B cell (primary cell): Measurements from ENCODE around the gene MBTPS1. TPM values are rescaled to one million over a fixed set of nuclear protein-coding genes. Genes with fewer than 3 reads are reported as not detected.
A peak's percentile ranks its signal among the peaks of the same experiment; 100 is the strongest.

Experiments
- ATAC-seq: fragments of 200-7000 bp; cut with Tn5 transposase; one replicate; pipeline ENCODE4 v1.10.0; 2021; ENCODE audit warnings: low read depth, mild to moderate bottlenecking, moderate number of reproducible peaks, moderate library complexity
- CTCF ChIA-PET: fragments of 350-600 bp; sonication (Branson Sonifier 250); formaldehyde crosslinking; loops from one replicate; lab custom pipeline; 2021; ENCODE audit warnings: antibody characterized with exemption, inconsistent platforms; lab: Charles Lee
- POLR2A ChIA-PET: fragments of 350-600 bp; sonication (Branson Sonifier 250); formaldehyde crosslinking; loops from one replicate; lab custom pipeline; 2021; ENCODE audit warnings: antibody characterized with exemption; lab: Charles Lee
- DNase-seq: peaks from one replicate; pipeline ENCODE4 v3.0.0; 2013
- H2AFZ ChIP-seq: 2 replicates; pipeline ENCODE4 v1.6.1; 2012; ENCODE audit warnings: mild to moderate bottlenecking, low read depth, low read length; ENCODE audit not compliant: insufficient read depth, poor library complexity, severe bottlenecking
- H3K27ac ChIP-seq, 2 donors: 1 replicate in 1 of 2; 2 replicates in 1 of 2; pipeline ENCODE4 v1.5.1; 2012 to 2013; ENCODE audit warnings: low read length in 2 of 2, mild to moderate bottlenecking in 2 of 2, moderate library complexity in 1 of 2
- H3K27me3 ChIP-seq, 4 experiments: fragments of 200-600 bp in 1 of 4; sonication (generic) in 1 of 4; replicated peaks in 1 of 4; 1 replicate in 2 of 4; 2 replicates in 2 of 4; pipeline versions ENCODE4 v1.6.1 to v1.7.0; 2013 to 2016; ENCODE audit warnings: low read length in 3 of 4, mild to moderate bottlenecking in 2 of 4, mixed read lengths in 1 of 4, moderate library complexity in 1 of 4; ENCODE audit not compliant: insufficient read depth in 4 of 4, control insufficient read depth in 3 of 4; ENCODE audit errors: control extremely low read depth in 1 of 4
- H3K36me3 ChIP-seq, 2 experiments: replicated peaks in 1 of 2; 1 replicate in 1 of 2; 2 replicates in 1 of 2; pipeline versions ENCODE4 v1.6.1 to v1.7.1; 2013; ENCODE audit warnings: low read length in 1 of 2; ENCODE audit not compliant: insufficient read depth in 2 of 2, control insufficient read depth in 1 of 2; ENCODE audit errors: control extremely low read depth in 1 of 2, extremely low read depth in 1 of 2
- H3K4me1 ChIP-seq, 2 donors: fragments of 200-600 bp in 1 of 2; sonication (generic) in 1 of 2; 1 replicate in 1 of 2; 2 replicates in 1 of 2; pipeline versions ENCODE4 v1.5.1 to v1.6.1; 2013 to 2017; ENCODE audit warnings: low read length in 2 of 2; ENCODE audit not compliant: control insufficient read depth in 2 of 2, insufficient read depth in 2 of 2
- H3K4me2 ChIP-seq: replicated peaks from 2 replicates; pipeline ENCODE3; 2012; ENCODE audit warnings: mild to moderate bottlenecking, low read depth, low read length; ENCODE audit not compliant: poor library complexity, severe bottlenecking
- H3K4me3 ChIP-seq, 5 experiments: fragments of 200-600 bp in 1 of 5; sonication (generic) in 1 of 5; 1 replicate in 3 of 5; 2 replicates in 2 of 5; pipeline versions ENCODE4 v1.5.1 to v1.7.0; 2011 to 2016; ENCODE audit warnings: low read length in 4 of 5, mild to moderate bottlenecking in 4 of 5, low read depth in 2 of 5, control low read depth in 1 of 5, moderate library complexity in 1 of 5; ENCODE audit not compliant: insufficient read depth in 1 of 5; ENCODE audit errors: control extremely low read depth in 1 of 5, extremely low read depth in 1 of 5
- H3K79me2 ChIP-seq: fragments of 200-600 bp; sonication (generic); one replicate; pipeline ENCODE4 v1.6.0; 2016; ENCODE audit warnings: low read length; ENCODE audit not compliant: control insufficient read depth, insufficient read depth
- H3K9ac ChIP-seq: fragments of 200-600 bp; sonication (generic); 2 replicates; pipeline ENCODE4 v1.6.1; 2017; ENCODE audit warnings: mild to moderate bottlenecking, low read length, moderate library complexity
- H3K9me3 ChIP-seq, 3 donors: one replicate each; pipeline versions ENCODE4 v1.6.1 to v1.7.1; 2013; ENCODE audit warnings: low read length in 2 of 3; ENCODE audit not compliant: control insufficient read depth in 2 of 3, insufficient read depth in 1 of 3; ENCODE audit errors: control extremely low read depth in 1 of 3
- H4K20me1 ChIP-seq: 2 replicates; pipeline ENCODE4 v1.6.0; 2012; ENCODE audit warnings: mild to moderate bottlenecking, low read length; ENCODE audit not compliant: insufficient read depth, control insufficient read depth, poor library complexity, severe bottlenecking
- H3K27ac Mint-ChIP-seq: one replicate; pipeline ENCODE4 v1.8.0; 2021; ENCODE audit warnings: mixed read lengths
- H3K27me3 Mint-ChIP-seq: one replicate; pipeline ENCODE4 v1.8.0; 2021; ENCODE audit warnings: mixed read lengths
- H3K4me1 Mint-ChIP-seq: one replicate; pipeline ENCODE4 v1.8.0; 2021; ENCODE audit warnings: mixed read lengths
- H3K4me3 Mint-ChIP-seq: one replicate; pipeline ENCODE4 v1.8.0; 2021; ENCODE audit warnings: mixed read lengths
- H3K9me3 Mint-ChIP-seq: one replicate; pipeline ENCODE4 v1.8.0; 2022; ENCODE audit warnings: mixed read lengths; ENCODE audit not compliant: insufficient read depth
- EZH2 ChIP-seq: IDR thresholded peaks from 2 replicates; pipeline ENCODE4 v1.6.1; 2012; ENCODE audit warnings: borderline replicate concordance, low read depth, mild to moderate bottlenecking, moderate library complexity, low read length; ENCODE audit not compliant: insufficient read depth, poor library complexity, severe bottlenecking
- WGBS: methylation state at CpG from one replicate; pipeline ENCODE4 v1.1.5; 2013; ENCODE audit warnings: missing lambda C conversion rate; ENCODE audit not compliant: insufficient coverage; 5-methylcytosine and 5-hydroxymethylcytosine counted together
- intact Hi-C: fragments of 100-400 bp; cut with micrococcal nuclease; formaldehyde crosslinking; loops from one replicate; pipeline ENCODE4 v1.10.0; 2022
- polyA plus RNA-seq: library from polyadenylated mRNA; depleted of rRNA; stranded (reverse); fragments of >200 nt; gene quantifications from 2 replicates; pipeline ENCODE4 v1.2.3, GENCODE V29; 2012
- total RNA-seq, 2 donors: library from RNA; stranded (reverse); fragments of 120-200 nt in 1 of 2; gene quantifications; 1 replicate in 1 of 2; 2 replicates in 1 of 2; pipeline versions ENCODE4 v1.2.3 to v1.2.4, GENCODE V29; 2013 to 2022
- TF ChIP-seq, protein P1 (sequence below): fragments of 200-600 bp; IDR thresholded peaks from one replicate; pipeline ENCODE4 v1.8.0; 2022; ENCODE audit warnings: antibody characterized with exemption, mild to moderate bottlenecking

Gene MBTPS1
- total and polyA plus RNA-seq, 2 donors (not counting 1 experiment from before 2014, with no cell fraction given), result 85.9 to 120 TPM

DNA sequence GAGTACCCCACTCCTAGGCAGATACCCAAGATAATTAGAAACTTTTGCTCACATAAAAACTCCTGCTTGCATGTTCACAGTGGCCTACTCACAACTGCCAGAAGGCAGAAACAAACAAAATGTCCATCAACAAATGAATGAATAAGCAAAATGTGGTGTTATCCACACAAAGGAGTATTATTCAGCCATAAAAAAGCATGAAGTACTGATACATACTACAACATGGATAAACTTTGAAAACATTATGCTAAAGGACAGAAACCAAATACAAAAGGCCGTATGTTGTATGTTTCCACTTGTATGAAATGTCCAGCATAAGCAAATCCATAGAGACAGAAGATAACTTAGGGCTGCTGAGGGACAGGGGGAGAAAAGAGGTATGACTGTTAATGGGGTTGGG lies 26.3 kb upstream of the MBTPS1 start:
- no peak overlapping the region for H3K27ac Mint-ChIP-seq
- H3K4me1 ChIP-seq, result peaks cover 3 to 14% of the 10 kb centered on the region in 2 donors
- peaks cover 0 to 2% (median 0%) of the 10 kb centered on the region in 4 experiments for H3K27me3 ChIP-seq
- no CpG with 5 or more reads among the region's 1 CpG for WGBS
- H4K20me1 ChIP-seq, result peaks cover 10% of the 10 kb centered on the region
- intact Hi-C loops, result loop anchor here (5.0 kb wide), 2 partner anchors 56 to 884 kb away; partner anchors contain the start of gene KIAA0513
- H3K27ac ChIP-seq, result no peak overlapping the region
- H2AFZ ChIP-seq, result no peak overlapping the region
- no peak overlapping the region for H3K9ac ChIP-seq
- TF ChIP-seq, protein P1, sequence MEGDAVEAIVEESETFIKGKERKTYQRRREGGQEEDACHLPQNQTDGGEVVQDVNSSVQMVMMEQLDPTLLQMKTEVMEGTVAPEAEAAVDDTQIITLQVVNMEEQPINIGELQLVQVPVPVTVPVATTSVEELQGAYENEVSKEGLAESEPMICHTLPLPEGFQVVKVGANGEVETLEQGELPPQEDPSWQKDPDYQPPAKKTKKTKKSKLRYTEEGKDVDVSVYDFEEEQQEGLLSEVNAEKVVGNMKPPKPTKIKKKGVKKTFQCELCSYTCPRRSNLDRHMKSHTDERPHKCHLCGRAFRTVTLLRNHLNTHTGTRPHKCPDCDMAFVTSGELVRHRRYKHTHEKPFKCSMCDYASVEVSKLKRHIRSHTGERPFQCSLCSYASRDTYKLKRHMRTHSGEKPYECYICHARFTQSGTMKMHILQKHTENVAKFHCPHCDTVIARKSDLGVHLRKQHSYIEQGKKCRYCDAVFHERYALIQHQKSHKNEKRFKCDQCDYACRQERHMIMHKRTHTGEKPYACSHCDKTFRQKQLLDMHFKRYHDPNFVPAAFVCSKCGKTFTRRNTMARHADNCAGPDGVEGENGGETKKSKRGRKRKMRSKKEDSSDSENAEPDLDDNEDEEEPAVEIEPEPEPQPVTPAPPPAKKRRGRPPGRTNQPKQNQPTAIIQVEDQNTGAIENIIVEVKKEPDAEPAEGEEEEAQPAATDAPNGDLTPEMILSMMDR, result no peak
- no peak for TF ChIP-seq EZH2
- peaks cover 14% of the 10 kb centered on the region for H3K4me1 Mint-ChIP-seq
- H3K36me3 ChIP-seq, result no peaks in the 10 kb centered on the region
- POLR2A ChIA-PET, result no interaction called here
- peaks cover 10% of the 10 kb centered on the region for H3K27me3 Mint-ChIP-seq
- DNase-seq (no peak), ATAC-seq (no peak)
- CTCF ChIA-PET, result interaction anchor here (2.1 kb wide), 1 partner anchor 10 kb away, joined by 6 read pairs; no protein-coding TSS in a partner anchor
- H3K9me3 ChIP-seq, result no peaks in the 10 kb centered on the region
- no peaks in the 10 kb centered on the region for H3K9me3 Mint-ChIP-seq
- no peak overlapping the region for H3K4me3 ChIP-seq
- H3K79me2 ChIP-seq, result peaks cover 60% of the 10 kb centered on the region
- peak overlapping the region; percentile 96 for H3K4me3 Mint-ChIP-seq
- no peak overlapping the region for H3K4me2 ChIP-seq

DNA sequence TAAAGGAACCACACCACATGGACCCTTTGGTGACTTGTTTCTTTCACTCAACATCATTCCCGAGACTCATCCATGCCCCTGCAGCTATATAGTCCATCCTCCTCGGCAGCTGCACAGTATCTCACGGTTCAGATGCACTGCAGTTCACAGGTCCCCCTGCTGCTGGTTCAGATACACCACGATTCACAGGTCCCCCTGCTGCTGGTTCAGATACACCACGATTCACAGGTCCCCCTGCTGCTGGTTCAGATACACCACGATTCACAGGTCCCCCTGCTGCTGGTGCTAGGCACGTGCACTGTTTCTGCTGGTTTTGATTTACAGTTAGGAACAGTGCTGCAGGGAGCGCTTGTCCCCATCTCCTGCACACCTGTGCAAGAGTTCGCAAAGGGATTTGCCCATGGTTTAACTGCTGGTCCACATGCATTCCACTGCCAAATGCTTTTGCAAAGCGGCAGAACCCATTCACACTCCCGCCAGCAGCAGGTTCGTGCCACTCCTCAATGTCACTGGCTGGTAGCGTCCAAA lies 24.5 kb upstream of the MBTPS1 start:
- Histone ChIP-seq H3K4me3 (no peak overlapping the region), H3K9ac (no peak overlapping the region), H3K4me1 (peaks cover 3 to 14% of the 10 kb centered on the region in 2 donors), H3K36me3 (no peaks in the 10 kb centered on the region), H3K79me2 (peaks cover 79% of the 10 kb centered on the region), H3K27ac (no peak overlapping the region), H4K20me1 (peaks cover 21% of the 10 kb centered on the region), H3K9me3 (no peaks in the 10 kb centered on the region), H2AFZ (no peak overlapping the region), H3K27me3 (peaks cover 0 to 2% (median 0%) of the 10 kb centered on the region in 4 experiments), H3K4me2 (no peak overlapping the region)
- no peak for TF ChIP-seq EZH2
- TF ChIP-seq, protein P1, result peak; percentile 23
- ChIA-PET CTCF (interaction anchor here (1.6 to 1.7 kb wide), 2 partner anchors 24 to 46 kb away, joined by 6 to 7 read pairs; partner anchors contain the start of genes MBTPS1 and TAF1C), POLR2A (no interaction called here)
- intact Hi-C loops, result loop anchor here (5.0 kb wide), 2 partner anchors 54 to 886 kb away; partner anchors contain the start of gene KIAA0513
- ATAC-seq (no peak), DNase-seq (no peak)
- H3K27me3 Mint-ChIP-seq, result no peaks in the 10 kb centered on the region
- no peak overlapping the region for H3K4me3 Mint-ChIP-seq
- no peak overlapping the region for H3K27ac Mint-ChIP-seq
- no peaks in the 10 kb centered on the region for H3K9me3 Mint-ChIP-seq
- WGBS, result 64% methylated on average over 12 of the region's 13 CpGs
- peaks cover 14% of the 10 kb centered on the region for H3K4me1 Mint-ChIP-seq
